ENCODE results near the gene PRAC2.

Gene PRAC2

GRCh38 chr17:48755356-48755755 is 32.4 kb downstream of the PRAC2 start:
- FAIRE-seq = no peak

GRCh38 chr17:48756830-48757251 is 33.9 kb downstream of the PRAC2 start:
- no peak for FAIRE-seq

GRCh38 chr17:48757524-48757961 is 34.6 kb downstream of the PRAC2 start:
- no peak for FAIRE-seq

- FAIRE-seq = no peak
Observed at GRCh38 chr17:48759288-48759687, 36.3 kb downstream of the PRAC2 start.

GRCh38 chr17:48760411-48760810 is 37.4 kb downstream of the PRAC2 start:
- no peak for FAIRE-seq

- no peak for FAIRE-seq
Observed at GRCh38 chr17:48761114-48761513, 38.1 kb downstream of the PRAC2 start.

GRCh38 chr17:48767263-48767774 is 44.3 kb downstream of the PRAC2 start:
- FAIRE-seq = no peak

- FAIRE-seq = no peak
Observed at GRCh38 chr17:48769009-48769675, 46.2 kb downstream of the PRAC2 start.

- no peak for FAIRE-seq
Observed at GRCh38 chr17:48770954-48771353, 48.0 kb downstream of the PRAC2 start.

- no peak for FAIRE-seq
Observed at GRCh38 chr17:48773245-48773644, 50.3 kb downstream of the PRAC2 start.
